GM23338 (cell line): ENCODE measurements around the gene PDE7B. TPM values are rescaled to one million over a fixed set of nuclear protein-coding genes. Genes with fewer than 3 reads are reported as not detected.

Experiments
- ATAC-seq: fragments of 200-7000 bp; cut with Tn5 transposase; 3 replicates; pipeline ENCODE4 v1.9.1; 2020
- DNase-seq: peaks from one replicate; pipeline ENCODE4 v3.0.0-alpha.2; 2015; ENCODE audit warnings: low spot score
- H2AFZ ChIP-seq: fragments of 200-600 bp; sonication (generic); 2 replicates; pipeline ENCODE4 v1.8.0; 2016; ENCODE audit warnings: antibody characterized with exemption, mild to moderate bottlenecking, moderate library complexity
- H3F3A ChIP-seq: fragments of 200-600 bp; sonication (generic); replicated peaks from 2 replicates; pipeline ENCODE4 v1.8.0; 2017; ENCODE audit warnings: antibody characterized with exemption, mixed run types, low read depth
- H3K27ac ChIP-seq: fragments of 200-600 bp; sonication (generic); 2 replicates; pipeline ENCODE4 v1.6.1; 2016; ENCODE audit warnings: low read depth
- H3K27me3 ChIP-seq: fragments of 200-600 bp; sonication (generic); 2 replicates; pipeline ENCODE4 v1.8.0; 2016; ENCODE audit warnings: mild to moderate bottlenecking, mixed run types, moderate library complexity; ENCODE audit not compliant: insufficient read depth
- H3K36me3 ChIP-seq: fragments of 200-600 bp; sonication (generic); 2 replicates; pipeline ENCODE4 v1.8.0; 2016; ENCODE audit warnings: mild to moderate bottlenecking; ENCODE audit not compliant: insufficient read depth
- H3K4me1 ChIP-seq: fragments of 200-600 bp; sonication (generic); 2 replicates; pipeline ENCODE4 v1.8.0; 2016; ENCODE audit warnings: mild to moderate bottlenecking, moderate library complexity; ENCODE audit not compliant: insufficient read depth
- H3K4me2 ChIP-seq: fragments of 200-600 bp; sonication (generic); 2 replicates; pipeline ENCODE4 v1.7.1; 2017; ENCODE audit warnings: mixed run types
- H3K4me3 ChIP-seq: fragments of 200-600 bp; sonication (generic); 2 replicates; pipeline ENCODE4 v1.6.1; 2016; ENCODE audit warnings: mixed run types
- H3K79me2 ChIP-seq: fragments of 200-600 bp; sonication (generic); replicated peaks from 2 replicates; pipeline ENCODE4 v1.8.0; 2017; ENCODE audit warnings: mild to moderate bottlenecking; ENCODE audit not compliant: insufficient read depth
- H3K9me2 ChIP-seq: fragments of 200-600 bp; sonication (generic); 2 replicates; pipeline ENCODE4 v1.8.0; 2017; ENCODE audit not compliant: insufficient read depth
- H4K20me1 ChIP-seq: fragments of 200-600 bp; sonication (generic); replicated peaks from 2 replicates; pipeline ENCODE4 v1.8.0; 2017; ENCODE audit warnings: mild to moderate bottlenecking; ENCODE audit not compliant: insufficient read depth
- H3K27ac Mint-ChIP-seq: 2 replicates; pipeline ENCODE4 v1.8.0; 2020; ENCODE audit warnings: inconsistent platforms, mild to moderate bottlenecking, moderate library complexity, mixed read lengths
- H3K27me3 Mint-ChIP-seq: 3 replicates; pipeline ENCODE4 v1.8.0; 2022; ENCODE audit warnings: low read depth, mild to moderate bottlenecking, moderate library complexity, mixed read lengths, inconsistent platforms; ENCODE audit not compliant: insufficient read depth, poor library complexity
- H3K36me3 Mint-ChIP-seq: 3 replicates; pipeline ENCODE4 v1.8.0; 2021; ENCODE audit warnings: low read depth, mild to moderate bottlenecking, inconsistent platforms, moderate library complexity, mixed read lengths
- H3K4me1 Mint-ChIP-seq: 3 replicates; pipeline ENCODE4 v1.8.0; 2020; ENCODE audit warnings: mild to moderate bottlenecking, inconsistent platforms, mixed read lengths
- H3K4me3 Mint-ChIP-seq: 3 replicates; pipeline ENCODE4 v1.8.0; 2021; ENCODE audit warnings: moderate library complexity, mild to moderate bottlenecking, inconsistent platforms, mixed read lengths
- H3K9me3 Mint-ChIP-seq: 3 replicates; pipeline ENCODE4 v1.8.0; 2020; ENCODE audit warnings: moderate library complexity, mild to moderate bottlenecking, inconsistent platforms, mixed read lengths
- CREB1 ChIP-seq: fragments of 250-450 bp; sonication (Bioruptor Pico); IDR thresholded peaks from 2 replicates; pipeline ENCODE4 v1.5.0; 2020; ENCODE audit warnings: low read depth, mild to moderate bottlenecking, moderate library complexity
- EZH2 ChIP-seq: fragments of 200-600 bp; sonication (generic); IDR thresholded peaks from one replicate; pipeline ENCODE4 v1.8.0; 2017; ENCODE audit warnings: antibody characterized with exemption, mild to moderate bottlenecking, low read depth; ENCODE audit not compliant: unreplicated experiment
- EZH2phosphoT487 ChIP-seq: fragments of 200-600 bp; sonication (generic); IDR thresholded peaks from one replicate; pipeline ENCODE4 v1.8.1; 2018; ENCODE audit warnings: antibody characterized with exemption; ENCODE audit not compliant: unreplicated experiment
- JUNB ChIP-seq: IDR thresholded peaks from one replicate; pipeline ENCODE4 v1.6.1; 2016; ENCODE audit warnings: antibody characterized with exemption; ENCODE audit not compliant: unreplicated experiment
- NANOG ChIP-seq: IDR thresholded peaks from 2 replicates; pipeline ENCODE4 v1.6.1; 2016; ENCODE audit warnings: antibody characterized with exemption, borderline replicate concordance
- POLR2AphosphoS5 ChIP-seq: IDR thresholded peaks from 2 replicates; pipeline ENCODE4 v1.6.1; 2016; ENCODE audit warnings: antibody characterized with exemption, low read depth
- STAT1 ChIP-seq: IDR thresholded peaks from one replicate; pipeline ENCODE4 v1.6.1; 2016; ENCODE audit warnings: antibody characterized with exemption; ENCODE audit not compliant: unreplicated experiment
- ZNF114 ChIP-seq: fragments of 250-450 bp; sonication (Bioruptor Pico); IDR thresholded peaks from 2 replicates; pipeline ENCODE4 v1.5.0; 2020; ENCODE audit warnings: mild to moderate bottlenecking, moderate library complexity
- ZNF331 ChIP-seq: fragments of 250-450 bp; sonication (Bioruptor Pico); IDR thresholded peaks from 2 replicates; pipeline ENCODE4 v1.5.0; 2020; ENCODE audit warnings: low read depth, mild to moderate bottlenecking, moderate library complexity
- ZNF462 ChIP-seq: fragments of 250-450 bp; sonication (Bioruptor Pico); IDR thresholded peaks from 2 replicates; pipeline ENCODE4 v1.5.0; 2020; ENCODE audit warnings: mild to moderate bottlenecking, moderate library complexity
- polyA plus RNA-seq: library from polyadenylated mRNA; unstranded; fragments of >200 nt; fragmentation: Nextera tagmentation; extraction: Ambion mirVana; gene quantifications from 2 replicates; pipeline ENCODE4 v1.2.1, GENCODE V29; 2016
- total RNA-seq: library from RNA; depleted of rRNA; stranded (reverse); fragments of >200 nt; shearing (Covaris generic); gene quantifications from 2 replicates; pipeline ENCODE4 v1.2.3, GENCODE V29; 2014
- TF ChIP-seq, protein P1 (sequence below): IDR thresholded peaks from 2 replicates; pipeline ENCODE4 v1.6.1; 2016; ENCODE audit warnings: antibody characterized with exemption
- TF ChIP-seq, protein P2 (sequence below): IDR thresholded peaks from one replicate; pipeline ENCODE4 v1.6.1; 2018; ENCODE audit warnings: antibody characterized with exemption; ENCODE audit not compliant: unreplicated experiment
- TF ChIP-seq, protein P3 (sequence below), 2 experiments: fragments of 200-600 bp in 1 of 2; sonication (generic) in 1 of 2; conservative IDR thresholded peaks; 2 replicates each; pipeline versions ENCODE4 v1.5.1 to v1.6.1; 2016 to 2017; ENCODE audit warnings: antibody characterized with exemption in 2 of 2, low read depth in 2 of 2, mild to moderate bottlenecking in 2 of 2, moderate library complexity in 1 of 2

Gene PDE7B
- total and polyA plus RNA-seq, 2 experiments from 2014 or later, result 0.07 TPM; not detected in 1

DNA sequence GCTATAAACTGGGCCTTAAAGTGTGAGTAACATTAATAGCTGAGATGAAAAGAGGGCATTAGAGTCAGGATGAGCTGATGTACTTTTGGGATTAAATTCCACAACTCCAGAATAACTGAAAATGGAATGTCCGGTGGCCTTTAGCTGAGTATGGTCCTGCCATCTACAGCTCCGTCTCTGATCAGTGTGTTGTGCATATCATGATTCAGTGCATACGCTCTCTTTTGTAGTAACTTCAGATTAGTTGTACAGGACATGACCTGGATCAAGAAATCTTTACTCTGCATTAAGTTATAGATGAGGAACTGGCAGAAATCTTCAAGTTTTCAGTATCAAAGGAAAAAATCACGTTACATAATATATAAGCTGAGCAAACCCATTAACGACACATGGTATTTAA is 306.2 kb downstream of the PDE7B start:
- H4K20me1 ChIP-seq, result no peaks in the 10 kb centered on the region
- TF ChIP-seq CREB1 (CRISPR knock-in tag), result no peak
- TF ChIP-seq ZNF462 (CRISPR knock-in tag), result no peak
- no peak for TF ChIP-seq EZH2phosphoT487
- no peak for TF ChIP-seq STAT1
- TF ChIP-seq ZNF331 (CRISPR knock-in tag), result no peak
- no peak for TF ChIP-seq POLR2AphosphoS5
- TF ChIP-seq EZH2, result no peak
- TF ChIP-seq, protein P1, sequence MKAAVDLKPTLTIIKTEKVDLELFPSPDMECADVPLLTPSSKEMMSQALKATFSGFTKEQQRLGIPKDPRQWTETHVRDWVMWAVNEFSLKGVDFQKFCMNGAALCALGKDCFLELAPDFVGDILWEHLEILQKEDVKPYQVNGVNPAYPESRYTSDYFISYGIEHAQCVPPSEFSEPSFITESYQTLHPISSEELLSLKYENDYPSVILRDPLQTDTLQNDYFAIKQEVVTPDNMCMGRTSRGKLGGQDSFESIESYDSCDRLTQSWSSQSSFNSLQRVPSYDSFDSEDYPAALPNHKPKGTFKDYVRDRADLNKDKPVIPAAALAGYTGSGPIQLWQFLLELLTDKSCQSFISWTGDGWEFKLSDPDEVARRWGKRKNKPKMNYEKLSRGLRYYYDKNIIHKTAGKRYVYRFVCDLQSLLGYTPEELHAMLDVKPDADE, result no peak
- TF ChIP-seq NANOG, result no peak
- TF ChIP-seq ZNF114 (CRISPR knock-in tag), result no peak
- TF ChIP-seq, protein P2, sequence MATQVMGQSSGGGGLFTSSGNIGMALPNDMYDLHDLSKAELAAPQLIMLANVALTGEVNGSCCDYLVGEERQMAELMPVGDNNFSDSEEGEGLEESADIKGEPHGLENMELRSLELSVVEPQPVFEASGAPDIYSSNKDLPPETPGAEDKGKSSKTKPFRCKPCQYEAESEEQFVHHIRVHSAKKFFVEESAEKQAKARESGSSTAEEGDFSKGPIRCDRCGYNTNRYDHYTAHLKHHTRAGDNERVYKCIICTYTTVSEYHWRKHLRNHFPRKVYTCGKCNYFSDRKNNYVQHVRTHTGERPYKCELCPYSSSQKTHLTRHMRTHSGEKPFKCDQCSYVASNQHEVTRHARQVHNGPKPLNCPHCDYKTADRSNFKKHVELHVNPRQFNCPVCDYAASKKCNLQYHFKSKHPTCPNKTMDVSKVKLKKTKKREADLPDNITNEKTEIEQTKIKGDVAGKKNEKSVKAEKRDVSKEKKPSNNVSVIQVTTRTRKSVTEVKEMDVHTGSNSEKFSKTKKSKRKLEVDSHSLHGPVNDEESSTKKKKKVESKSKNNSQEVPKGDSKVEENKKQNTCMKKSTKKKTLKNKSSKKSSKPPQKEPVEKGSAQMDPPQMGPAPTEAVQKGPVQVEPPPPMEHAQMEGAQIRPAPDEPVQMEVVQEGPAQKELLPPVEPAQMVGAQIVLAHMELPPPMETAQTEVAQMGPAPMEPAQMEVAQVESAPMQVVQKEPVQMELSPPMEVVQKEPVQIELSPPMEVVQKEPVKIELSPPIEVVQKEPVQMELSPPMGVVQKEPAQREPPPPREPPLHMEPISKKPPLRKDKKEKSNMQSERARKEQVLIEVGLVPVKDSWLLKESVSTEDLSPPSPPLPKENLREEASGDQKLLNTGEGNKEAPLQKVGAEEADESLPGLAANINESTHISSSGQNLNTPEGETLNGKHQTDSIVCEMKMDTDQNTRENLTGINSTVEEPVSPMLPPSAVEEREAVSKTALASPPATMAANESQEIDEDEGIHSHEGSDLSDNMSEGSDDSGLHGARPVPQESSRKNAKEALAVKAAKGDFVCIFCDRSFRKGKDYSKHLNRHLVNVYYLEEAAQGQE, result no peak
- TF ChIP-seq JUNB, result no peak
- TF ChIP-seq, protein P3, sequence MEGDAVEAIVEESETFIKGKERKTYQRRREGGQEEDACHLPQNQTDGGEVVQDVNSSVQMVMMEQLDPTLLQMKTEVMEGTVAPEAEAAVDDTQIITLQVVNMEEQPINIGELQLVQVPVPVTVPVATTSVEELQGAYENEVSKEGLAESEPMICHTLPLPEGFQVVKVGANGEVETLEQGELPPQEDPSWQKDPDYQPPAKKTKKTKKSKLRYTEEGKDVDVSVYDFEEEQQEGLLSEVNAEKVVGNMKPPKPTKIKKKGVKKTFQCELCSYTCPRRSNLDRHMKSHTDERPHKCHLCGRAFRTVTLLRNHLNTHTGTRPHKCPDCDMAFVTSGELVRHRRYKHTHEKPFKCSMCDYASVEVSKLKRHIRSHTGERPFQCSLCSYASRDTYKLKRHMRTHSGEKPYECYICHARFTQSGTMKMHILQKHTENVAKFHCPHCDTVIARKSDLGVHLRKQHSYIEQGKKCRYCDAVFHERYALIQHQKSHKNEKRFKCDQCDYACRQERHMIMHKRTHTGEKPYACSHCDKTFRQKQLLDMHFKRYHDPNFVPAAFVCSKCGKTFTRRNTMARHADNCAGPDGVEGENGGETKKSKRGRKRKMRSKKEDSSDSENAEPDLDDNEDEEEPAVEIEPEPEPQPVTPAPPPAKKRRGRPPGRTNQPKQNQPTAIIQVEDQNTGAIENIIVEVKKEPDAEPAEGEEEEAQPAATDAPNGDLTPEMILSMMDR (conservative IDR thresholded peaks at IDR 0.05; ENCODE audit: low read depth in 2 of 2), result no peak
- Mint-ChIP-seq H3K27me3 (peaks cover 2% of the 10 kb centered on the region), H3K4me1 (no peaks in the 10 kb centered on the region), H3K27ac (no peak overlapping the region), H3K9me3 (peaks cover 3% of the 10 kb centered on the region; the same call in 1 of the 3 replicates), H3K36me3 (no peaks in the 10 kb centered on the region), H3K4me3 (no peak overlapping the region)
- H3F3A ChIP-seq, result no peaks in the 10 kb centered on the region
- no peak for ATAC-seq
- H3K27ac ChIP-seq, result no peak overlapping the region
- H3K36me3 ChIP-seq, result no peaks in the 10 kb centered on the region
- no peaks in the 10 kb centered on the region for H3K4me1 ChIP-seq
- no peak overlapping the region for H2AFZ ChIP-seq
- no peak overlapping the region for H3K4me2 ChIP-seq
- H3K4me3 ChIP-seq, result no peak overlapping the region
- no peaks in the 10 kb centered on the region for H3K9me2 ChIP-seq
- no peak for DNase-seq
- no peaks in the 10 kb centered on the region for H3K79me2 ChIP-seq
- H3K27me3 ChIP-seq, result no peaks in the 10 kb centered on the region
